IgD-negative memory B cell (primary cell): ENCODE data around the gene C1orf122. TPM values are rescaled to one million over a fixed set of nuclear protein-coding genes. Genes with fewer than 3 reads are reported as not detected.
"Not testable (repeated sequence)": the region's sequence is repeated elsewhere in the genome, so short reads cannot be mapped to it uniquely, and the experiment has no call there.

Source experiments
- H3K27ac Mint-ChIP-seq, 3 donors: one replicate each; pipeline ENCODE4 v1.8.0; 2020 to 2022; ENCODE audit warnings: mild to moderate bottlenecking in 3 of 3, mixed read lengths in 3 of 3, moderate library complexity in 1 of 3
- H3K27me3 Mint-ChIP-seq: one replicate; pipeline ENCODE4 v1.8.0; 2021; ENCODE audit warnings: mixed read lengths
- H3K36me3 Mint-ChIP-seq: one replicate; pipeline ENCODE4 v1.8.0; 2020; ENCODE audit warnings: mild to moderate bottlenecking, mixed read lengths
- H3K4me1 Mint-ChIP-seq, 3 donors: one replicate each; pipeline ENCODE4 v1.8.0; 2020 to 2022; ENCODE audit warnings: mixed read lengths in 3 of 3, mild to moderate bottlenecking in 1 of 3
- H3K4me3 Mint-ChIP-seq, 4 donors: one replicate each; pipeline ENCODE4 v1.8.0; 2020 to 2022; ENCODE audit warnings: mild to moderate bottlenecking in 4 of 4, mixed read lengths in 4 of 4, moderate library complexity in 3 of 4
- H3K9me3 Mint-ChIP-seq, 3 donors: one replicate each; pipeline ENCODE4 v1.8.0; 2020 to 2021; ENCODE audit warnings: mixed read lengths in 3 of 3, mild to moderate bottlenecking in 1 of 3
- polyA plus RNA-seq: library from polyadenylated mRNA; unstranded; fragments of 300-500 nt; fragmentation: Illumina TruSeq; gene quantifications from one replicate; pipeline ENCODE4 v1.2.3, GENCODE V29; 2021

The C1orf122 gene
- 30.6 TPM for polyA plus RNA-seq

- H3K27ac Mint-ChIP-seq: peak within 1 kb of the TSS; percentile 85 to 96 (median 90)
- H3K36me3 Mint-ChIP-seq: peaks cover 1% of the 10 kb centered on the region
- no peaks in the 10 kb centered on the region for H3K9me3 Mint-ChIP-seq
- H3K4me3 Mint-ChIP-seq: peak within 1 kb of the TSS; percentile 90 to 99 (median 93)
- H3K27me3 Mint-ChIP-seq: no peaks in the 10 kb centered on the region
- peaks cover 19 to 27% (median 21%) of the 10 kb centered on the region in 3 donors for H3K4me1 Mint-ChIP-seq
These were observed at the start of gene C1orf122, which contains the start of gene YRDC for GRCh38 chr1:37807555-37808368. TSS of gene C1orf122 (plus strand) at chr1:37807790. CDS start at chr1:37808405, 615 bp downstream. TSS of gene YRDC (minus strand) at chr1:37808208. CDS start at chr1:37808180, 28 bp downstream.

DNA sequence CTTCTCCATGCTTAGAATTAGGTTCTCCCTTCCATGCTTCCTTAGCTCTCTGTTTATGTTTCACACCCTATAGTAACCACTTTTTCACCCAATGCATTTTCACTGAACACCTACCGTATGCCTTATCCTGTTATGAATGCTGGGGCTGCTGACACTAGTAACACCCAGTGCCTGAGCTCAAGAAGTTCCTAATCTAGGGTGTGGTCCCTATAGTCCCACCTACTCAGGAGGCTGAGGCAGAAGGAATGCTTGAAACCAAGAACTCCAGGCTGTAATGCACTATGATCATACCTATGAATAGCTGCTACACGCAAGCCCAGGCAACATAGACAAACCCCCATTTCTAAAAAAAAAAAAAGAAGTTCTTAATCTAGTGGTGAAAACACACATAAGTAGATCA is 48.1 kb upstream of the C1orf122 start:
- H3K4me3 Mint-ChIP-seq: no peak overlapping the region
- H3K27ac Mint-ChIP-seq: no peak overlapping the region

GRCh38 chr1:37761416-37762095 is 46.0 kb upstream of the C1orf122 start:
- Mint-ChIP-seq H3K36me3 (no peaks in the 10 kb centered on the region), H3K4me1 (peaks cover 0 to 14% (median 9%) of the 10 kb centered on the region in 3 donors), H3K27ac (no peak overlapping the region), H3K27me3 (peaks cover 50% of the 10 kb centered on the region), H3K9me3 (no peaks in the 10 kb centered on the region), H3K4me3 (no peak overlapping the region)

More for the DNA sequence above, 48.1 kb upstream of the C1orf122 start:
- Mint-ChIP-seq H3K36me3 (no peaks in the 10 kb centered on the region), H3K4me1 (no peaks in the 10 kb centered on the region), H3K27me3 (peaks cover 31% of the 10 kb centered on the region), H3K9me3 (no peaks in the 10 kb centered on the region)

- Mint-ChIP-seq H3K9me3 (no peaks in the 10 kb centered on the region), H3K27me3 (peaks cover 57% of the 10 kb centered on the region), H3K36me3 (no peaks in the 10 kb centered on the region), H3K4me3 (no peak overlapping the region), H3K27ac (no peak overlapping the region), H3K4me1 (peaks cover 0 to 16% (median 11%) of the 10 kb centered on the region in 3 donors)
These were observed 45.1 kb upstream of the C1orf122 start for GRCh38 chr1:37762516-37762915.

DNA sequence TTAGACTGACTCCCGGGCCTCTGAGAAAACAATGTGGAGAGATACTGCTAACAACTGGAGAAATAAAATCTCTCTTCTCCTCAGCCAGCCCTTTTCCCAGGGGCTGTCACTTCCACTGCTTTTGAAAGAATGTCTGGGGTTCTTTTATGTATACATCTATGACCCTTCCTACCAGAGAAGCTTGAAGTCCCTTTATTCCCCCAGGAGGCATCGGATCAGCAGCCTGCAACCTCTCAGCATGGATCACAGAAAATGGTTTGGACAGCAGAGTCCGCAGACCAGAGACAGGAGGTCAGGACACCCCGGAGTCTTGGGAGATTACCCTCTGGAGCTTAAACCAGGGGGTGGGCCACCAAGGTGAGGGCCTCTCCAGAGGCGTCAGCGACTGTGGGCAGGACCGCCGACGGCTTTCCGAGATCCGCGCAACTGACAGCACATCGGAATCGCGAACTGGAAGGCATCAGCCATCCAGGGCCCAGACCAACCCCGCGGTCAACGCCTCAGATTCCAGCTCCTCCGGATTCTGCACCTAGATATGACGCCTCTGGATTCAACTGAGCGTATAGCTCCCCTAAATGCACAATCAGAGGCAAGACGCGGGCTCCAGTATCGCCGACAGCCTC is 43.7 kb upstream of the C1orf122 start:
- peak overlapping the region in 1 of 4 donors; percentile 20 for H3K4me3 Mint-ChIP-seq
- H3K27me3 Mint-ChIP-seq: peaks cover 66% of the 10 kb centered on the region
- no peaks in the 10 kb centered on the region for H3K36me3 Mint-ChIP-seq
- no peaks in the 10 kb centered on the region for H3K9me3 Mint-ChIP-seq
- peaks cover 0 to 16% (median 11%) of the 10 kb centered on the region in 3 donors for H3K4me1 Mint-ChIP-seq
- peak overlapping the region in 1 of 3 donors; percentile 63 for H3K27ac Mint-ChIP-seq

DNA sequence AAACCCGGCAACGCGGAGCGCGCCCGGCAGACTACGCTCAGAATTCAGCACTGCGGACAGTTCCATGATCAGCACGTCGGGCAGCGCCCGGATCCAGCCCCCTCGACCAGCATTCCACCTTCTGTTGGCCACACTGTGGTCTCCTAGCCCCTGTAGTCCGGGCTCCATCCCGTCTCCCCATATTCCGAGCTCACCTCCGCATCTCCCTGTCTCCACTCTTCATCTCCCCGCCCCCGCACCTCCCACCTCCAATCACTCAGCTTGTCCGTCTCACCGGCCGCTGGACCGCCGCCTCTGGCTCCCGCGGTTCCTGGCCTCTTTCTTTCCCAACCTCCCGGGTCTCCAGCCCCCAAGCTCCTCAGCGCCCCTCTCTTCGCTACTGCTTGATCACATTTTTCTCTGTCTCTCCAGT is 43.2 kb upstream of the C1orf122 start:
- H3K36me3 Mint-ChIP-seq: no peaks in the 10 kb centered on the region
- H3K27me3 Mint-ChIP-seq: peaks cover 69% of the 10 kb centered on the region
- peak overlapping the region in 2 of 4 donors; percentile 30 to 83 for H3K4me3 Mint-ChIP-seq
- H3K4me1 Mint-ChIP-seq: peaks cover 0 to 16% (median 11%) of the 10 kb centered on the region in 3 donors
- no peaks in the 10 kb centered on the region for H3K9me3 Mint-ChIP-seq
- H3K27ac Mint-ChIP-seq: peak overlapping the region in 1 of 3 donors; percentile 63

GRCh38 chr1:37764888-37765441 is 42.6 kb upstream of the C1orf122 start, which contains the start of gene EPHA10:
TSS of gene EPHA10 (minus strand) at chr1:37765120. CDS start at chr1:37765066, 54 bp downstream.
- H3K36me3 Mint-ChIP-seq: no peaks in the 10 kb centered on the region
- H3K4me3 Mint-ChIP-seq: peak within 1 kb of the TSS in 3 of 4 donors; percentile 58 to 85 (median 82)
- peaks cover 70% of the 10 kb centered on the region for H3K27me3 Mint-ChIP-seq
- H3K27ac Mint-ChIP-seq: peak within 1 kb of the TSS in 2 of 3 donors; percentile 55 to 63
- H3K9me3 Mint-ChIP-seq: no peaks in the 10 kb centered on the region
- H3K4me1 Mint-ChIP-seq: peaks cover 0 to 16% (median 11%) of the 10 kb centered on the region in 3 donors

DNA sequence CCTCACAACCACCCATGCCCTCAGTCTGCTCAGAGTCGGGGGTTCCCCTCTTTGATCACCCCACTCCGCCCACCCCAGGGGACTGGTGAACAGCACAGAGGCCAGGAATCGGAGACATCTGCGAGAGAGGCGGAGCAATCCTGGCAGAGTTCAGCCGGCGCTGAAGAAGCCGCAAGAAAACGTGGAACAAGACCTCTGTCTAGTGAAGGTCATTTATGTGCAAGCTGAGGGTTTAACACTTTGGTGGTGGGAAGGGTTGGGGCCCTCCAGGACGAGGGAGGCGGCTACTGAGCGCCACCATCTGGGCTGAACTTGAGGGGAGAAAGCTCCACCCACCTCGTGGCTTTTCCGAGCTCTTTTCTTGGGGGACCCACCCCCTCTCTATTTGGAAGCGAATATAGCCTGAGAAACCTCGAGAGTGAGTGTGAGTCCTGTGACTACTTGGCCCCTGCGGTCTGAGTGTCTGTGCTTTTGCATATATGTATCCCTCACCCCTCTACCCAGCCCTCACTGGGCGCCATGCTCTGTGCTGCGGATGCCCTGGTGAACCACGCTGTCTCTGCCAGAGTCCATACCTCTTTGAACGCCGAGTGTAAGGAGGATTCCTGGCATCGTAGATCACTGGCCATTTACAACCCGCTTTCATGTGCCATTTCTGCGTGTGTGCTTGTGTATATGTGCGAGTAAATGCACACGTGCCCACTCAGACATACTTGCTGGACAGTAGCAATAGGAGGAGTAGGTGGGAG is 41.5 kb upstream of the C1orf122 start:
- peaks cover 0 to 16% (median 11%) of the 10 kb centered on the region in 3 donors for H3K4me1 Mint-ChIP-seq
- H3K36me3 Mint-ChIP-seq: no peaks in the 10 kb centered on the region
- peaks cover 75% of the 10 kb centered on the region for H3K27me3 Mint-ChIP-seq
- H3K9me3 Mint-ChIP-seq: no peaks in the 10 kb centered on the region
- H3K4me3 Mint-ChIP-seq: peak overlapping the region in 3 of 4 donors; percentile 58 to 85 (median 82)
- peak overlapping the region in 1 of 3 donors; percentile 23 for H3K27ac Mint-ChIP-seq

DNA sequence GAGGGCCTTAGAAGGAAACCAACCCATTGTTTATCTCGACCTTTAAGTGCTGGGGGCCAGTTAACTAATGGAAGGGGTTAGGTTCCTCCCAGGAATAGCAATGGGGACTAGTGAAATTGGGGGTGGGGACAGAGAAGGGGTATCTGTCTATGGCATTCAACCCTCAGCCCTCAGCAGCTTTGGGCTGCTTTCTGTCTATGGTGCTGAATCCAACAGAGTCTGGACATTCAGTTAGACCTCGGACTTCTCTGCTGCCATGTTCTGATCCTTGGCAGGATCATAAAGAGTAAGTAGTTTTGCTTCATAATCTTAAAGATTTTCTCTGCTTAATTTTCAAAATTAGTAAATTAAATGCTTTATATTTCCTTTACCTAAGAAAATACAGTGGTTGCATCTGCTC is 40.1 kb upstream of the C1orf122 start:
- Mint-ChIP-seq H3K36me3 (no peaks in the 10 kb centered on the region), H3K9me3 (no peaks in the 10 kb centered on the region), H3K27ac (peak overlapping the region in 1 of 3 donors; percentile 73), H3K27me3 (peaks cover 66% of the 10 kb centered on the region), H3K4me1 (peaks cover 0 to 16% (median 11%) of the 10 kb centered on the region in 3 donors), H3K4me3 (peak overlapping the region in 1 of 4 donors; percentile 0)

GRCh38 chr1:37771440-37771839 is 36.1 kb upstream of the C1orf122 start:
- not testable (repeated sequence) for H3K4me1 Mint-ChIP-seq, H3K27ac Mint-ChIP-seq, H3K4me3 Mint-ChIP-seq, H3K9me3 Mint-ChIP-seq, H3K36me3 Mint-ChIP-seq
- peaks cover 29% of the 10 kb centered on the region for H3K27me3 Mint-ChIP-seq

- Mint-ChIP-seq H3K4me3 (peak overlapping the region in 1 of 4 donors; percentile 33), H3K27ac (no peak overlapping the region), H3K4me1 (peaks cover 0 to 4% (median 1%) of the 10 kb centered on the region in 3 donors), H3K27me3 (peaks cover 1% of the 10 kb centered on the region), H3K9me3 (peaks cover 0 to 2% (median 0%) of the 10 kb centered on the region in 3 donors), H3K36me3 (peaks cover 2% of the 10 kb centered on the region)
These were observed 30.6 kb upstream of the C1orf122 start for GRCh38 chr1:37776946-37777516.

DNA sequence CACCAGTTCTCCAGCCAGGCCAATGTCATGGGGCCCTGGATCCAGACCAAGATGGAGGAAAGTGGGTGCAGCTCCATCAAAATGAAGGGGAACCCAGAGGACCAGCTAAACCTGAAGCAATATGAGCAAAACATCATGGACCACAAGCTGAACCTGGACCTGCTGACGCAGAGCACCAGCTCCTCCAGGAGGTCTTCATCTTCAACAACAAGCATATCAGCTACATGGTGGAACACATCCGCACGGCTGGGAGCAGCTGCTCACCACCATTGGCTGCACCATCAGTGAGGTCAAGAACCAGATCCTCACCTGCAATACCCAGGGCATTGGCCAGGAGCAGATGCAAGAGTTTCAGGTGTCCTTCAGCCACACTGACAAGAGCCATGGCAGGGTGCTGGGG is 28.9 kb upstream of the C1orf122 start:
- Mint-ChIP-seq H3K27ac (peak overlapping the region in 1 of 3 donors; percentile 27), H3K36me3 (peaks cover 2% of the 10 kb centered on the region), H3K4me1 (peaks cover 0 to 4% (median 1%) of the 10 kb centered on the region in 3 donors), H3K9me3 (no peaks in the 10 kb centered on the region), H3K27me3 (no peaks in the 10 kb centered on the region), H3K4me3 (no peak overlapping the region)

DNA sequence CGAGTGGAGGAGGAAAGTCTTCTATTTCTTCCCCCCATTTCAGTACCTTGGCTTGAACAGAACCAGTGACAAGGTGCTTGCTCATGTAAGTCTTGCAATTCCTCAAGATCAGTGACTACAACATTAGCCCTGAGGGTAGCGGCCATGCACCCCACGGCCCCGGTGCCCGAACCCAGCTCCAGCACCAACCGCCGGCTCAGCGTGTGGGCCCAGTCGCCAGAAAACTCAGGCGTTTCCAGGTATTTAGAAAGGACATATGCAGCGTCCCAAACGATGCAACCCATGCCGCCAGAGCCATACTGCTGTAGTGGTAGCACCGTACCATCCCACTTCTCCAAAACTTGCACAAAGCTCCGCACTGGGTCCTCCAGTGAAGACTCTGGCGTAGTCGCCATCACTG is 25.1 kb upstream of the C1orf122 start:
- Mint-ChIP-seq H3K36me3 (peaks cover 2% of the 10 kb centered on the region), H3K27me3 (no peaks in the 10 kb centered on the region), H3K9me3 (no peaks in the 10 kb centered on the region), H3K27ac (no peak overlapping the region), H3K4me1 (peaks cover 0 to 2% (median 1%) of the 10 kb centered on the region in 3 donors), H3K4me3 (no peak overlapping the region)
